Cortex of kidney (tissue), 1 donor: ENCODE data around the gene INTS14.
"Not testable (repeated sequence)": the region's sequence is repeated elsewhere in the genome, so short reads cannot be mapped to it uniquely, and the experiment has no call there.

Experiments used
- DNase-seq: peaks from one replicate; lab custom pipeline; 2025; lab: John Stamatoyannopoulos, UW

INTS14 gene

DNA sequence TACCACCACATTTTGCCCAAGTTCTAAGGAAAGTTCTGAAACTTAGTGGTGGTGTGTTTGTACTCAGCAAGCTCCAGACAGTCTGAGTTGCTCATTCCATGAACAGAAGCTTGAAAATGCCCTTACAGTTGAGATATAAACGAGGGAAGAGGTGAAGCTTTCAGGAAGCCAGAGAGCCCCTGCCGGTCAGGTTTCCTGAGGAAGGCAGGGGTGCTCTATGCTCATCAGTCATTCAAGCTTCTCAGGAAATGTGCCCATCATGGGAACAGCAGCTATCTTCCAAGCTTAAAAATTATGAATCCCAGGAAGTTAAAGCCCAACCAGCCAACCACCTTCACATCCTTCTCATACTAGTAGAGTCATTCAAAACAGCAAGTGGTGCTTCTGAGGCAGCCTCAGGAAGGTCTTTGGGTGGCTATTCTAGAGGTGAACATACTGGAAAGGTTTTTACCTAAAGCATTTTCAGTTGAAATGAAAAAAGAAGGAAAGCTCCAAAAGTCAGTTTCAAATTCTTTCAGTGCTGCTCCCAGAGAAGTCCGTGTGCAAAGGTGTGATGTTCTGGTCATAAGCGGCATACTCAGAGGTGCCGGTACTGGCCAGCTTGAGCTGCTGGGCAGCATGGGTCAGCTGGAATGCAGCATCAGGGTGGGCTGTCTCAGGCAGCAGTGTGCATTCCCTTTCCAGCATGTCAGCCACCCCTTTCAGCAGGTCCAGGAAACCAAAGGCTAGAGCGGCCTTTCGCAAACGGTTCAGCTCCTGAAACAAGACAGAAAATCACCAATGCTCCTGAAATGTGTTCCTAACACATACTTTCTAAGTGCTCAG, 31.8 kb downstream of the INTS14 start:
- no peak for DNase-seq

DNA sequence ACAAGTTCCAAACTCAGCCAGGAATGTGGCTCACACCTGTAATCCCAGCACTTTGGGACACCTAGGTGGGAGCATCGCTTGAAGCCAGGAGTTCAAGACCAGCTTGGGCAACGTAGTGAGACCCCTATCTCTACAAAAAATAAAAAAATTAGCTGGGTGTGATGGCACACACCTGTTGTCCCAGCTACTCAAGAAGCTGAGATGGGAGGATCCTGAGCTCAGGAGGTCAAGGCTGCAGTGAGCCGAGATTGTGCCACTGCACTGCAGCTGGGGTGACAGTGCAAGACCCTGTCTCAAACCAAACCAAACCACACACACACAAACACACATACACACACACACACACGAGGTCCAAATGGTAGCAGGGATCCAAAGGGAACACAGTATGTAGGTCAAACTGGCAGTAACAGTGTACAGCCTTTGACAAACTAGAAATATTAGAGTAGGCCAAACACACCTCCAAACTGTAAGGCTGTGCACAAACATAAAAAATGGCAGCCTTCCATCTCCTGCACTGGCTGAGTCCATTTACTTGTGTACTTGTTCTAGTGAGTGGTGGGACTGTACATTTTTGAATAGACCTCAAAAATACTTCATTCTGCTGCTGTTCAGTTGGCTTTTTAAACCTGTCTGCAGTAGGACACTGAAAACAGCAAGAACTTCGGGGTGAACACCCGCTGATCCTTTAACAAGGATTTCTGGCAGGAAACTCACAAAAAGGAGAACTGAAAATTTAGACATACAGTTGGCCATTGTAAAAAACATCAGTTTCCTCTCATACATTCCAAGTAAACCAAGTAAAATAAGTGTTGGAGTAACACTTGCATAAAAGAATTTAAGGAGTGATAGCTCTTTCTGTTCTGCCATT, 33.6 kb downstream of the INTS14 start:
- no peak for DNase-seq

DNA sequence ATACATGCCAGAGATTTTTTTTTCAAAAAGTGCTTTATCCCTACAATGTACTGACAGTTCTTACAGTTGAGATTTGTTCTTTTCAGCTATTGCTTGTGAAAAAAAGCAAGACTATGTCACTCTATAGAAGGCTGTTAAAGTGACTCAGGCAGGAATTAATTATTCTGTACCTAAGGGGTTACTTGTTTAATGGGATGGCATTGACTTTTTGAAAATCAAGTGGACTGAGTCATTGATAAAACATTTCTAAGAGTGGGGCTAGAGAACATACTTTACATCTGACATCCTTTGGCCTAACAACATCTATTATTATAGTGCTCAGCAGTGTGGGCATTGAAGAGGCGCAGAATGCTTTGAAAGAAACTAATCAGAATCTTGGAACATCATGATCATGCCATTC, 34.3 kb downstream of the INTS14 start:
- no peak for DNase-seq

DNA sequence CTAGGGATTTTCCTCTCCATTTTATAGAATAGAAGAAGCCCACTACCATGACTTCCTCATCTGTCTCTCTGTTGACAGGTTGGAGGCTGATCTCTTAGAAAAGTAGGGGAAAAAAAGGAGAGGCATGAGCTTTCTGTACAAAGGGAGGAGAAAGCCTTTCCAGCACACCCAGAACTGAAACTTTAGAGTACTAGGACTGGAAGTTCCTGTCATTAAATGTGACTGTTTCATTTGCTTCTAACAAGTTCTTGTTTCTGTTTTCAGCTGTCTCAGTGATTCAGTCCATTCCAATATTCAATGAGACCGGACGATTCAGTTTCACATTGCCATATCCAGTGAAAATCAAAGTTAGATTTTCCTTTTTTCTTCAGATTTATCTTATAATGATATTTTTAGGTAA, 39.0 kb downstream of the INTS14 start:
- no peak for DNase-seq

DNA sequence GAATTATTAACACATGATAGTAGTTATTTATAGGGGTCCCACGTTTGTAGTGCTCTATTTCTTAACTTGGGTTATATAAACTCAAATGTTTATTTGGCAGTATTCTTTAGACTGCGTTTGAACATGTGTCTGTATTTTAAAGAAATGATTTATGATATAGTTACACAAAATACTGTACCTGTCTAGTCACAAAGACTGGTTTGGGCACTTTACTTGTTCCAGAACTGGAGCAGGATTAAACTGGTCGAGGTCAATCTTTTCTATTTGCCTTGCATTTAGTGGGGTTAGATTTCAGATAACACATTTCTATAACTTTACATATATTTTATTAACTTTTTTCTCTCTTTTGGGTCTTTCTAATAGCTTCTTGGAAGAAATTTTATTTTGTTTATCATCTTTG, 41.2 kb downstream of the INTS14 start:
- no peak for DNase-seq

DNA sequence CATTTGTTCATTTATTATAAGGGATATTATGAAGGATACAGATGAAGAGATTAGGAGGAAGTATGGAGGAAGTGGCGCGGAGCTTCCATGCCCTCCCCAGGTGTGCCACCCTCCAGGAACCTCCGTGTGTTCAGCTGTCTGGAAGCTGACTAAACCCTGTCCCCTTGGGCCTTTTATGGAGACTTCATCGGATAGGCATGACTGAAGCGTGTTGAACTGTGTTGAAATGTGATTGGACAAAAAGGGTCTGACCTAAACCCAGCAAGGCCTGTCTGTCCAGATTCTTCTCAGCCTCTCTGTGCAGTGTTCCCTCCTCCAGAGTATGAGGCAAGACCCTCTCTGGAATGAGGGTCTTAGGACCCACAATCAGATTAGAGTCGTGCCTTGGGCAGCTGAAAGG, 49.0 kb downstream of the INTS14 start:
- DNase-seq = no peak

DNA sequence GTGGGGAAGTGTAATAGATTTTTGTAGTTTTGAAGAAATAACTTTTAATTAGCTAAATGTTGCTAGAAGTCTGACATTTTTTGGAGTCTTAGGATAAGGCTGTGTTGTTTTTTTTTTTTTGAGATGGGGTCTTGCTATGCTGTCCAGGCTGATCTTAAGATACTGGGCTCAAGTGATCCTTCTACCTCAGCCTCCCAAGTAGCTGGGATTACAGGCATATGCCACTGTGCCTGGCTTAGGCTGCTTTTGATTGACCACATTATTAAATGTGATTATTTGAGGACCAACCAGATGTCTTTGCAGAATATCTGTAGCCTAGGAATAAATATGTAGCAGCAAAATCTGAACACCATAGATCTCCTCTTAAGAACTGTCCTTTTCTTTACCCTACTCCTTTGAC, 51.0 kb downstream of the INTS14 start:
- no peak for DNase-seq

DNA sequence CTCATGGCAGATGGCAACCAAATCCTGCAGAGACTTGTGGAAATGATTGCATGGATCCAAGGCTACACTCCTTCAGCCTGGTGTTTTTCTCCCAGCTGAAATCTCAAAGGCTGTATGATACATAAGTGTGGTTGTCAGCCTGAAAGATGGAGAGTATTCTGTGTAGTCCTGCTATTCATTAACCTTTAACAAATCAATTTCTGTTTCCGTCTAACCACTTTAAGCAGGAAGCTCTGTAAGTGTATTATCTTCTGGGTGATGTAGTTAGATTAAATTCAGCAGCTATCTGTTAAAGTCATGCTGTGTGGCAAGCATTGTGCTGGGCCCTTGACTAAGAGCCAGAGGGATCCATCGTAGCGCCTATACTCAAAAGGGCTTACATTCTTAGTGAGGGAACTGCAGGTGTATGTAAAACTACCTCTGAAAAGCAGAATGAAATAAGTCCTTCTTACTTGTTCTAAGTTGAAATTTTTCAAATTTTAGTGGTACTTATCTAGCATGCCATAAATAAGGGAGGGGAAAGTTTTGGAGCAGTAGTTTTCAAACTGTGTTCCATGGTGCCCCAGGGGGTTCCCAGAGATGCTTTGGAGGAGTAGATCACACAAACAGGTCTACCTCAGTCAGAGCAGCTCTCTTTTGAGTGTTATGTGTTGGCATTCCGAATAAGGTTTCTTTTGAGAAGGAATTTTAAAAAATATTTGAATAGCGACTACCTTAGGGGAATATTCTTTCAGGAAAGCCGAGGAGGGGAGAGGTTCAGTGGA, 51.8 kb downstream of the INTS14 start:
- DNase-seq = no peak

DNA sequence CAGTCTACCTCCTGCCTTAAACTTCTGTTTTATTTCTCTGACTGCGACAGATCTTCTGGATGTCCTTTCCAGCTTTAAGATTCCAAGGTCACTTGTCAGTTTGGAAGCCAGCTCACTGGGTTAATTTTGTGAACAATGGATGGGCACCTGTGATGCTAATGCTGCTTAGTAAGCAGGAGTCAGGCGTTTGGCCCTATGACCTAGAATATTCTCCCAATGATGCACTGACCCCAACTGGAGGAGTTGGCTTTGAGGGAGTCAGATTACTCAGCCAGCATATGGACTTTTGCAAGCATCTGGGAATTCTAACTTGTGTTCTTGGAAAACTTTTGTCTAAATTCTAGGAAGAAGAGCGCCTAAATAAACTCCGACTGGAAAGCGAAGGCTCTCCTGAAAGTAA, 52.6 kb downstream of the INTS14 start:
- DNase-seq = no peak

DNA sequence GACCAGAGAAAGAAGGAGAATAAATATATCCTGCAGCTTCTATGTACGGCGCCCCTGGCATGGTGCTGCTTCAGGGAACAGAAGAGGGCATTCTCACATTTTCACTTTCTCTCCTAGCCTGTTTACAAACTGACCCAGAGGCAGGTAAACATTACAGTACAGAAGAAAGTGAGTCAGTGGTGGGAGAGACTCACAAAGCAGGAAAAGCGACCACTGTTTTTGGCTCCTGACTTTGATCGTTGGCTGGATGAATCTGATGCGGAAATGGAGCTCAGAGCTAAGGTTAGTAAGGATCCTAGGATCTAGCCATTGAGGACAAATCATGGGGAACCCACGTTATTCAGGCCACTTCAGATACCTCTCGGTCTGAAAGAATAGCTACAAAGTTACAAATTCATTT, 54.3 kb downstream of the INTS14 start:
- DNase-seq = no peak

DNA sequence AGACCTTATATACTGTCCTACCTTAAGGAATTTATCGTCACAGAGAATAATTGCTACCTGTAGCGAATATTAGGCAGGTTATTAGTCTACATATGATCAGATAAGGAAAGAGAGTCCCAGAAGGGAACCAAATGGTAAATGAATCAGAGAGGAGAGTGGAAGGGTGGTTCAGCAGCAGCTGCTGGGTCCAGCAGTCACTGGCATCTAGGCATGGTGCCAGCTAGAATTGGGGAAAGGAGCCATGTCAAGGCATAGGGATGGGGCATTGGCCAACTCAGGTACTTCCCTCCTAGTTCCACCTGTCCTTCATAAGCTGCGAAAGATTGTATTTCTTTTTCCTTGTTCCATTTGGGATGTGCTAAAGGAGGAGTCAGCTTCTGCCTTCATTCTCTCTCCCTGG, 57.2 kb downstream of the INTS14 start:
- no peak for DNase-seq

DNA sequence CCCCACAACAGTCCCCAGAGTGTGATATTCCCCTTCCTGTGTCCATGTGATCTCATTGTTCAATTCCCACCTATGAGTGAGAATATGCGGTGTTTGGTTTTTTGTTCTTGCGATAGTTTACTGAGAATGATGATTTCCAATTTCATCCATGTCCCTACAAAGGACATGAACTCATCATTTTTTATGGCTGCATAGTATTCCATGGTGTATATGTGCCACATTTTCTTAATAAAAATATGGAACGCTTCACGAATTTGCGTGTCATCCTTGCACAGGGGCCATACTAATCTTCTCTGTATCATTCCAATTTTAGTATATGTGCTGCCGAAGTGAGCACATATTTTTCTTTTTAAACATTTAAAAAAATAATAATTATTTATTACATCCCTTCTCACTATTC, 58.1 kb downstream of the INTS14 start:
- not testable (repeated sequence) for DNase-seq

DNA sequence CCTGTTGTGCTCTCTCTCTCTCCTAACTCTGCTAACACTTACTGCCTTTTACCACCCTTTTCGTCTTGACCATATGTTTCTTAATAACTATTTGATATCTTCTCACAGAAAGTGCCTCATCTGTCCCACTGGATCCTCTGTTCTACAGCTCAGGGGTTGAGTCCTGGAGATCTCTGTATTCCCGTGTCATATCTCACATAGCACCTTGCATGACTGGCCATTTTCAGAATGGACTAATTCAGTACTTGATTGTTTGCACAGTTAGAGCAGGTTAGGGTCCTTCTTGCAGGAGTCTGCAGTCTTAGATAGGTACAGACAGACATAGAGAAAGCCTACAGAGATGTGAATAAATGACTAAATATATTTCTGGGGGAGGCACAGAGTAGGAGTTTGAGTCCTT, 59.7 kb downstream of the INTS14 start:
- DNase-seq = no peak

DNA sequence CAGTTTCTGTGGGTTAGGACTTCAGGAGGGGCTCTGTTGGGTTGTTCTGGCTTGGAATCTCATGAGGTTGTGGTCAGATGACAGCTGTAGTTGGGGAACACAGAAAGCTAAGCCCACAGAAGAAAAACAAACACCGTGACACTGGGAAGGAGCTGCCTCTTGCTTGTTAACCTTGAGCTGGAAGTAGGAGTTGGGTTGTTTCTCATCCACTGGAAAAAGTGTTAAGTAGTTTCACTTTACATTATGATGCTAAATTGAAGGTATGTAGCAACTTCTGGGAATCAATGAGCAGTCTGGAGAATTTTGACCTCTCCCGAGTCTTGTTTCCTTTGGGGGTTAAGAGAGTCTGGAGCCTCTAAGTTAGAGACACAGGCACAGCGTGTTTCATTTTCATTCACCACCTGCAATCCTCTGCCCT, 60.2 kb downstream of the INTS14 start:
- no peak for DNase-seq

DNA sequence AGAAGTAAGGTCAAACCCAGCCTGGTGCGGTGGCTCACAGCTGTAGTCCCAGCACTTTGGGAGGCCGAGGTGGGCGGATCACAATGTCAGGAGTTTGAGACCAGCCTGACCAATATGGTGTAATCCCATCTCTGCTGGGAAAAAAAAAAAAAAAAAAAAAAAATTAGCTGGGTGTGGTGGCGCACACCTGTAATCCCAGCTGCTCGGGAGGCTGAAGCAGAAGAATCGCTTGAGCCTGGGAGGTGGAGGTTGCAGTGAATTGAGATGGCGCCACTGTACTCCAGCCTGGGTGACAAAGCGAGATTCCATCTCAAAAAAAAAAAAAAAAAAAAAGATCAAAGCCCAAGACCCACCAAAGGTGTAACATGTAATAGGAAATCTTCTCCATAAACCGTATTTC, 61.6 kb downstream of the INTS14 start:
- DNase-seq = not testable (repeated sequence)

DNA sequence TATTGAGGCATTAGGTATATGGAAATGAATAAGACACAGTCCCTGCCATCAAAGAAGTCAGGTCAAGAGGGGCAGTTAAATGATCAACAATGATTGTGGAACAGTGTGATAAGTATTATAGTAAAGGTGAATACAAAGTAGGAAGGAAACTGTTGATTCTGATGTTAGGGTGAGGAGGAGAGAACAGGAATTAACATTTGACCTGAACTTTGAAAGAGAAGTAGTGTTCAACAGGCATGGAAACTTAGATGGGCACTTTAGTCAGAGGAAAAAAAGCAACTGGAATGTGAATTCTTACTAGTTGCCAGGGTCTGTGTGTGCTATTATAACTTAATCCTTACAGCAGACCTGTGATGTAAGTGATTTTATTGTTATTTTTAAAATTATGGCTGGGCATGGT, 63.1 kb downstream of the INTS14 start:
- DNase-seq = no peak

DNA sequence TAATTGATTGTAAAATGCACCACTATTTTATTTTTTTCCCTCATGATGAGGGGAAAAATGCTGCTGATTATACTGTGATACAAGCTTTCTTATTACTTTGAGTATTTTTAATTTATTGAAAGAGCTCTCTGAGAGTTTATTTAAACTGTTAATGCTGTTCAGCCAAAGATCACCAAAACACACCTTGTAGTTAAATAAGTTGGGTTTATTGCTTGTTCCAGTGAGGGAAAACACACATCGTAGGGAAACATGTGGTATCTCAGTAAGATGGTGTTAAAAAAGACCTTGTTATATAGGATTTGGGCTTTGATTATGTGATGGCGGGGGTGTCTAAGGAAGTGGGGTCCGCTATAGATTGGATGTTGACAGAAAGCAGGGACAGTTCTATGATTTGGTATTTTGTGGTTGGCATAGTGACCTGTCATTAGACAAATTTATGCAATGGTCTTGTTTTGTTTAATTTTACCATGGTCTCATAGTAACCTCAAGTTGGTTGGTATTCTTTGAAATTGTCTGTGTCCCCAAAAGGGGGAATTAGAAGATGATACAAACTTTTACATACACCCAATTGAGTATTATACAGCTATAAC, 69.6 kb downstream of the INTS14 start:
- no peak for DNase-seq

DNA sequence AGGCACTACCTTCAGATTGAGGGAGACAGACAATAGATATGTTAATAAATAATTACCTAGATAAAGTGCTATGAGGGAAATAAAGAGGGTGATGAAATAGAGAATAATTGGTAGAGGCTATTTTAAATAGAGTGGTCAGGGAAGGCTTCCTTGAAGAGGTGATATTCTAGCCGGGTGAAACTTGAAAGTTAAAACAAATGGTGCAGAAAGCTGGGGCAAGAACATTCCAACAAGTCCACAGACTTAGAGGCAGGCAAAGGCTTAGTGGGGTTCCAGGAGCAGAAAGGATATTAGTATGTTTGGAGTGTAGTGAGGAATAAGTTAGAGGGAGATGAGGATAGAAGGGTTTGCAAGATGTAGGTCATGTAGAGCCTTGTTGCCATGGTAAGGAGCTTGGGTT, 70.6 kb downstream of the INTS14 start:
- DNase-seq = no peak

DNA sequence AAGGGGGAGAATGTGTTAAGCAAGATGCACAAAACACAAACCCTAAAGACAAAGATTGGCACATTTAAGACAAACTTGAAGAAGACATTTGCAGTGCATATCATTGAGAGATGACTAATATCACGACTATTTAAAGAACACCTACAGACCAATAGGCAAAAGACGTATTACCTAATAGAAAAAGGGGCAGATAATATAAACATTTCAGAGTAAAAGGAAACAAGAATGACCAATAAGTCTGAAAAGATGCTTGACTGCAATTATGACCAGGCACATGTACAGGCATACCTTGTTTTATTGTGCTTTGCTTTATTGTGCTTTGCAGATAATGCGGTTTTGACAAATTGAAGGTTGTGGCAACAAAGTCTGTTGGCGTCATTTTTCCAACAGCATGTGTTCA, 75.7 kb downstream of the INTS14 start:
- no peak for DNase-seq

DNA sequence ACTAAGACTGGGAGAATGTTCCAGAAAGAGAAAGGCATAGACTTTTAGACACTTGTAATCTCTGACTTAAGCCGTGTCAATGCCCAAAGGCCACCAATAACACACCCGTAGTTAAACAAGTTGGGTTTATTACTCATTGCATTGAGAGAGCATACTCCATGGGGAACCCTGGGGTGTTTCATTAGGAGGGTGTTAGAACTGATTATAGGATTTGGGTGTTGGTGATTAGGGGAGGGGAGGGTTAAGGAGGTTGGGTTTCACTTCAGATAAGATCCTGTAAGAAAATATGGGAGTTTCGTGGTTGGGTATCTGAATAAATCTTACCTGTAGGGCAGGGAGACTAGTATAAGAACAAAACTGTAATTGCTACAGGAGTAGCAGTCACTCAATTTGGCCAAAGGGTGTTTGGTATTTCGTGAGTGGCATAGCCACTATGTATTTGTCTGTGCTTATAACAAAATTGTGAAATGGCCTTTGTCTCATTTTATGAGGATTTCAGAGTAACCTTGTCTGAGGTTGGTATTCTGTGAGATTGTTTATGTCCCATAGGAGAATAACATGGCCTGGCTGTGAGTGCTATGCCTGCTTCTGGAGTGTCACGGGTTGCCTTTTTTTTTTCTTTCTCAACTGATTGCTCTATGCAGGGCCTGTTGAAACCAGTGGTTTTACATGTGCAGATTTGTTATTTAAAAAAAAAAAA, 77.7 kb downstream of the INTS14 start:
- no peak for DNase-seq

DNA sequence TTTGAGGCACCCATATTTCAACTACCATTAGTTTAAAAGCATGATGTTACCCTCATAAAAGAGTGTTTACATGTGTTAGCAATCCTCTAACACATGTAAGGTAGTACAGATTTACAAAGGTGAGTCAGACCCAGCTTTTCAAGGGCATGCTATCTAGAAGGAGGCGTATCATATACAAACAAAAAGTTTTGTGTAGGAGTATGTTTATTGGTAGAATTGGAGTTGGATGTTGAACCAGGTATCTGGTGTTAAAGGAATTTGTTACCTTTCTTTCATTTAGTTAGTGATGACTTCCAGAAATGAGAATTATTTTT, 78.2 kb downstream of the INTS14 start:
- no peak for DNase-seq
